Left lung (tissue), 10 donors: ENCODE measurements around the gene ERCC6. TPM values are rescaled to one million over a fixed set of nuclear protein-coding genes. Genes with fewer than 3 reads are reported as not detected.

Experiments
- ATAC-seq: fragments of 200-7000 bp; cut with Tn5 transposase; one replicate; pipeline ENCODE4 v1.9.1; 2020; ENCODE audit warnings: moderate library complexity
- DNase-seq, 4 donors: peaks; one replicate each; pipeline ENCODE4 v3.0.0-alpha.2; 2013 to 2020
- H3K27ac ChIP-seq, 2 donors: fragments of 200-600 bp; sonication (generic) in 1 of 2; one replicate each; pipeline versions ENCODE4 v1.5.0 to v1.8.0; 2020 to 2021
- H3K27me3 ChIP-seq, 2 donors: fragments of 200-600 bp; sonication (generic) in 1 of 2; one replicate each; pipeline versions ENCODE4 v1.5.0 to v1.8.0; 2020 to 2021
- H3K36me3 ChIP-seq, 2 donors: fragments of 200-600 bp; sonication (generic) in 1 of 2; one replicate each; pipeline versions ENCODE4 v1.5.0 to v1.8.0; 2020 to 2021
- H3K4me1 ChIP-seq, 2 donors: fragments of 200-600 bp; one replicate each; pipeline ENCODE4 v1.8.0; 2021
- H3K4me3 ChIP-seq, 2 donors: fragments of 200-600 bp; sonication (generic) in 1 of 2; one replicate each; pipeline versions ENCODE4 v1.5.0 to v1.8.0; 2020 to 2021; ENCODE audit warnings: mild to moderate bottlenecking in 1 of 2
- H3K9me3 ChIP-seq, 2 donors: fragments of 200-600 bp; sonication (generic) in 1 of 2; one replicate each; pipeline versions ENCODE4 v1.5.0 to v1.8.0; 2020 to 2021
- intact Hi-C, 2 donors: fragments of 100-400 bp; cut with DNase I; formaldehyde crosslinking; loops; one replicate each; pipeline versions ENCODE4 v1.11.2 to v1.14.2; 2022
- polyA plus RNA-seq, 6 donors: library from polyadenylated mRNA; unstranded; fragments of 120-200 nt; gene quantifications; one replicate each; pipeline ENCODE4 v1.2.1, GENCODE V29; 2013; ENCODE audit not compliant: insufficient read length in 6 of 6
- total RNA-seq, 2 donors: library from RNA; stranded (reverse); fragmentation: NEBNext Ultra II Directional; extraction: Animal tissue kit (Norgen Biotek cat#: 25700); gene quantifications; one replicate each; pipeline ENCODE4 v1.2.1, GENCODE V29; 2021
- TF ChIP-seq, protein P1 (sequence below), 2 donors: fragments of 200-600 bp; sonication (generic) in 1 of 2; IDR thresholded peaks; one replicate each; pipeline versions ENCODE4 v1.5.0 to v1.8.0; 2021; ENCODE audit warnings: antibody characterized with exemption in 2 of 2
- donor health status: DM: no; HTN: yes; CAD: no.
- donor health status: DM: no; HTN: no; CAD: no.

Gene ERCC6
- total and polyA plus RNA-seq, 8 donors, result 16.5 to 26.6 (median 19.1) TPM

DNA sequence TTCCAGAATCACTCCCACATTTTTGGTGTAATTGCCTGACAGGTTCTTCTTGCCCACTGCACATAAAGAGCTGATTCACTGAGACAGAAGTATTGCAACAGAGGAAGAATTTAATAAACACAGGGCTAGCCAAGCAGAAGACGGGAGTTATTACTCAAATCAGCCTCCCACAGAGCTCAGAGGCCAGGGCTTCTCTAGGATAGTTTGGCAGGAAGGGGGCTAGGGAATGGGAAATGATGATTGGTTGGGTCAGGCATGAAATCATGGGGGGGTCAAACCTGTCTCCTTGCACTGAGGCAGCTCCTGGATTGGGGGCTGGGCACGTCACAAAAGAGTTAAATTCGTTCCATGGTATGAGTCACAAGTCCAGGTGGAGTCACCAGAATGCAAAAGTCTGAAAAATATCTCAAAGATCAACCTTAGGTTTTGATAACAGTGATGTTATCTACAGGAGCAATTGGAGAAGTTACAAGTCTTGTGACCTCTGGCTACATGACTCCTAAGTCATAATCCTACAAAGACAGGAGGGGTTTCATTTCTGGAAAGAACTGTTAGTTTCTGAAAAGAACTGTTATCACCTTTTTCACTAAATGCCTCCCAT lies 30.2 kb upstream of the ERCC6 start:
- peak; percentile 51 for ATAC-seq
- H3K9me3 ChIP-seq, result peaks cover 0 to 4% of the 10 kb centered on the region in 2 donors

DNA sequence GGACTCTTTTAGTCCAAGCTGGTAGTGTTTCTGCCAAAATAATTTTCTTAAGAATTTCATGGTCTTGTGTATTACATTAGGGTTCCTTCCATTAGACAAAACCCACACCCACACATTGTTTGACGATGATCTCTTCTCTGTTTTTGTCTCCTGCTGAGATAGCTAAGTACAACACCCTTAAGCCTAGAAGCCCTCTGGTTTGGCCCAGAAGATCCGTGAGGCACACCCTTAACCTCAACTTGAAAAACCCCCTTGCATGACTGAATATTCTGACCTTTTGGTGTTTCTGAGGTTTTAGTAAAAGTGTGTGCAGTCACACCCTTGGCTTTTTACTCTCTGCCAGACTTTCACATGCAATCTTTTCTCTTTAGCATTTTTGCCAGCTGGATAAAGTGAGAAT lies 29.3 kb upstream of the ERCC6 start:
- no peaks in the 10 kb centered on the region for H3K36me3 ChIP-seq
- peak; percentile 67 for ATAC-seq
- intact Hi-C loops, result no loop called here
- no peak for DNase-seq
- no peaks in the 10 kb centered on the region for H3K27me3 ChIP-seq
- H3K4me1 ChIP-seq, result no peaks in the 10 kb centered on the region
- TF ChIP-seq, protein P1, sequence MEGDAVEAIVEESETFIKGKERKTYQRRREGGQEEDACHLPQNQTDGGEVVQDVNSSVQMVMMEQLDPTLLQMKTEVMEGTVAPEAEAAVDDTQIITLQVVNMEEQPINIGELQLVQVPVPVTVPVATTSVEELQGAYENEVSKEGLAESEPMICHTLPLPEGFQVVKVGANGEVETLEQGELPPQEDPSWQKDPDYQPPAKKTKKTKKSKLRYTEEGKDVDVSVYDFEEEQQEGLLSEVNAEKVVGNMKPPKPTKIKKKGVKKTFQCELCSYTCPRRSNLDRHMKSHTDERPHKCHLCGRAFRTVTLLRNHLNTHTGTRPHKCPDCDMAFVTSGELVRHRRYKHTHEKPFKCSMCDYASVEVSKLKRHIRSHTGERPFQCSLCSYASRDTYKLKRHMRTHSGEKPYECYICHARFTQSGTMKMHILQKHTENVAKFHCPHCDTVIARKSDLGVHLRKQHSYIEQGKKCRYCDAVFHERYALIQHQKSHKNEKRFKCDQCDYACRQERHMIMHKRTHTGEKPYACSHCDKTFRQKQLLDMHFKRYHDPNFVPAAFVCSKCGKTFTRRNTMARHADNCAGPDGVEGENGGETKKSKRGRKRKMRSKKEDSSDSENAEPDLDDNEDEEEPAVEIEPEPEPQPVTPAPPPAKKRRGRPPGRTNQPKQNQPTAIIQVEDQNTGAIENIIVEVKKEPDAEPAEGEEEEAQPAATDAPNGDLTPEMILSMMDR (IDR thresholded peaks at IDR 0.05), result no peak
- no peak overlapping the region for H3K27ac ChIP-seq
- H3K9me3 ChIP-seq, result peaks cover 0 to 4% of the 10 kb centered on the region in 2 donors
- H3K4me3 ChIP-seq, result no peak overlapping the region

More for the DNA sequence above, 30.2 kb upstream of the ERCC6 start:
- no peak overlapping the region for H3K4me3 ChIP-seq
- H3K36me3 ChIP-seq, result no peaks in the 10 kb centered on the region
- DNase-seq, result no peak
- no peak overlapping the region for H3K27ac ChIP-seq
- intact Hi-C loops, result no loop called here
- no peaks in the 10 kb centered on the region for H3K27me3 ChIP-seq
- TF ChIP-seq, protein P1 (IDR thresholded peaks at IDR 0.05), result no peak
- H3K4me1 ChIP-seq, result no peaks in the 10 kb centered on the region

DNA sequence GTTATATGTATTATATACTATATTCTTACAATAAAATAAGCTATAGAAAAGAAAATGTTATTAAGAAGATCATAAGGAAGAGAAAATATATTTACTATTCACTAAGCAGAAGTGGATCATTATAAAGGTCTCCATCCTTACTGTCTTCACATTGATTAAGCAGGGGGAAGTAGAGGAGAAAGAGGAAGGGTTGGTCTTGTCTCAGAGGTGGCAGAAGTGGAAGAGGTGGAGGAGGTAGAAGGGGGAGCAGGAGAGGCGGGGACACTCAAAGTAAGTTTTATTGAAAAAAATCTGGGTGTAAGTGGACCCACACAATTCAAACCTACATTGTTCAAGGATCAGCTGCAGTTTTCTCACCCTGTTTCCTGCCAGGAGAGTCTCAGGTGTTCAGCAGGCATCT lies 28.9 kb upstream of the ERCC6 start:
- TF ChIP-seq, protein P1 (IDR thresholded peaks at IDR 0.05), result no peak

DNA sequence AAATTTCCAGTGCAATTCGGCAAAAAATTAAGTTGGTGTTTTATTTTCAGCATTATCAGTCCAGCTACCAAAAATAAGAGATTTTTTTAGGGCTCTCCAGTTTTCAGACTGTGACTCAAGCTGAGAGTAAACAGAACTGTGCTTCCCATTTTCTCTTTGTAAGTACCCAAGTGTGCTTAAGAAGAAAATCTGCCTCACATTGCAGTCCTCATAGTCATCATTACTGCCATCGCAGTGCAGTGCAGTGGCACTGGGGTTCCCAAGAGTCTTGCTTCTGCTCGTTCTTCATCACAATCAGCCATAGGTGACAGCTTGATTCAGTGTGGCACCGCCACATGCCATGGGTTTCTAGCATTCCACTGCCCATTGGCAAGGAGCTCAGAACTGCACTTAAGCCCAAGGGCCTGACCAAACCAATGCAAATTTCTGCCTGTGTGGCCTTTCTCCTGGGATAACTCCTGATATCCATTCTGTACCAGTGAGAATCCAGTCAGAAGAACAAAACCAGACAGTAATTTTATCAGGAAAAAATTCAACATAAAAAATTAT lies 25.6 kb upstream of the ERCC6 start:
- no peak for DNase-seq

More for the DNA sequence above, 28.9 kb upstream of the ERCC6 start:
- H3K36me3 ChIP-seq, result no peaks in the 10 kb centered on the region
- H3K27me3 ChIP-seq, result no peaks in the 10 kb centered on the region
- H3K4me1 ChIP-seq, result no peaks in the 10 kb centered on the region
- no peak overlapping the region for H3K27ac ChIP-seq
- intact Hi-C loops, result no loop called here
- ATAC-seq (no peak), DNase-seq (no peak)
- H3K4me3 ChIP-seq, result no peak overlapping the region
- H3K9me3 ChIP-seq, result peaks cover 0 to 4% of the 10 kb centered on the region in 2 donors

DNA sequence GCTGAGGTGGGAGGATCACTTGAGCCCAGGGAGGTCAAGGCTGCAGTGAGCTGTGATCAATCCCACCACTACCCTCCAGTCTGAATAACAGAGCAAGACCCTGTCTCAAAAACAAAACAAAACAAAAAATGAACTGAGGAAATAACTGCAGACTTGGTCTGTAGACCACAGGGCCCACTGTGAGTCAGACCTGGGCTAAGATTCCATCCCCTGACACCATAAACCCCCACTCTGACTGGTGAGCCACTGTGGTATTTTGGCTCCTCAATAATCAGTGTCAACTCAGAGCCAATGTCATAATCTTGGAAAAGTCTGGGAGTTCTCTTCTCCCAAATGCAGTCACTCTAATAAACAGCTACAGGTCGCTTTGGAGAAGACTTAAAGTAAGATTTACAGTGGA lies 24.0 kb upstream of the ERCC6 start:
- H3K36me3 ChIP-seq, result no peaks in the 10 kb centered on the region
- TF ChIP-seq, protein P1 (IDR thresholded peaks at IDR 0.05), result no peak
- no peaks in the 10 kb centered on the region for H3K4me1 ChIP-seq
- intact Hi-C loops, result no loop called here
- H3K27ac ChIP-seq, result no peak overlapping the region
- H3K27me3 ChIP-seq, result no peaks in the 10 kb centered on the region
- no peak for DNase-seq
- no peaks in the 10 kb centered on the region for H3K9me3 ChIP-seq
- no peak for ATAC-seq
- no peak overlapping the region for H3K4me3 ChIP-seq

More for the DNA sequence above, 25.6 kb upstream of the ERCC6 start:
- Histone ChIP-seq H3K36me3 (no peaks in the 10 kb centered on the region), H3K27me3 (no peaks in the 10 kb centered on the region), H3K4me1 (no peaks in the 10 kb centered on the region), H3K27ac (no peak overlapping the region), H3K9me3 (peaks cover 0 to 4% of the 10 kb centered on the region in 2 donors), H3K4me3 (no peak overlapping the region)
- TF ChIP-seq, protein P1 (IDR thresholded peaks at IDR 0.05), result no peak
- peak; percentile 47 for ATAC-seq
- intact Hi-C loops, result no loop called here
